CD8-positive, alpha-beta memory T cell (primary cell): ENCODE data around the gene TGM2. TPM values are rescaled to one million over a fixed set of nuclear protein-coding genes. Genes with fewer than 3 reads are reported as not detected.

Experiments
- CTCF ChIA-PET: fragments of 350-600 bp; sonication (Branson Sonifier 250); formaldehyde crosslinking; loops from one replicate; lab custom pipeline; 2021; ENCODE audit warnings: antibody characterized with exemption; lab: Charles Lee
- POLR2A ChIA-PET: fragments of 350-600 bp; sonication (Branson Sonifier 250); formaldehyde crosslinking; loops from one replicate; lab custom pipeline; 2021; ENCODE audit warnings: antibody characterized with exemption; lab: Charles Lee
- DNase-seq, 5 donors: peaks; one replicate each; pipeline versions ENCODE4 v3.0.0 to v3.0.0-alpha.2; 2020 to 2022; ENCODE audit warnings: mixed read lengths in 1 of 5
- H3K27ac ChIP-seq: one replicate; pipeline ENCODE4 v1.7.0; 2013; ENCODE audit warnings: low read depth, mild to moderate bottlenecking, low read length, moderate library complexity
- H3K27me3 ChIP-seq: 2 replicates; pipeline ENCODE4 v1.7.0; 2013; ENCODE audit warnings: low read length, mild to moderate bottlenecking; ENCODE audit not compliant: insufficient read depth, poor library complexity, severe bottlenecking
- H3K36me3 ChIP-seq: 2 replicates; pipeline ENCODE4 v1.7.0; 2013; ENCODE audit warnings: mild to moderate bottlenecking, low read length, moderate library complexity; ENCODE audit not compliant: insufficient read depth
- H3K4me1 ChIP-seq: 2 replicates; pipeline ENCODE4 v1.7.0; 2013; ENCODE audit warnings: mild to moderate bottlenecking, low read length, moderate library complexity; ENCODE audit not compliant: insufficient read depth
- H3K4me3 ChIP-seq: 2 replicates; pipeline ENCODE4 v1.7.0; 2013; ENCODE audit warnings: mild to moderate bottlenecking, low read length
- H3K9me3 ChIP-seq: 2 replicates; pipeline ENCODE4 v1.7.0; 2013; ENCODE audit warnings: mild to moderate bottlenecking, low read length
- H3K27ac Mint-ChIP-seq, 8 donors: one replicate each; pipeline ENCODE4 v1.8.0; 2020 to 2021; ENCODE audit warnings: mixed read lengths in 8 of 8, mild to moderate bottlenecking in 6 of 8, inconsistent platforms in 3 of 8, moderate library complexity in 3 of 8
- H3K27me3 Mint-ChIP-seq, 2 donors: one replicate each; pipeline ENCODE4 v1.8.0; 2020 to 2021; ENCODE audit warnings: mixed read lengths in 2 of 2, mild to moderate bottlenecking in 1 of 2, moderate library complexity in 1 of 2
- H3K36me3 Mint-ChIP-seq, 3 donors: one replicate each; pipeline ENCODE4 v1.8.0; 2020 to 2021; ENCODE audit warnings: mixed read lengths in 3 of 3, inconsistent platforms in 1 of 3, mild to moderate bottlenecking in 1 of 3
- H3K4me1 Mint-ChIP-seq, 3 donors: one replicate each; pipeline ENCODE4 v1.8.0; 2020 to 2021; ENCODE audit warnings: mixed read lengths in 3 of 3, inconsistent platforms in 1 of 3, mild to moderate bottlenecking in 1 of 3
- H3K4me3 Mint-ChIP-seq, 7 donors: one replicate each; pipeline ENCODE4 v1.8.0; 2020 to 2021; ENCODE audit warnings: mixed read lengths in 7 of 7, mild to moderate bottlenecking in 6 of 7, moderate library complexity in 4 of 7, inconsistent platforms in 2 of 7
- H3K9me3 Mint-ChIP-seq, 5 donors: one replicate each; pipeline ENCODE4 v1.8.0; 2020 to 2022; ENCODE audit warnings: mixed read lengths in 5 of 5, mild to moderate bottlenecking in 3 of 5, moderate library complexity in 2 of 5, inconsistent platforms in 1 of 5
- polyA plus RNA-seq: library from polyadenylated mRNA; unstranded; fragments of 300-500 nt; fragmentation: Illumina TruSeq; gene quantifications from one replicate; pipeline ENCODE4 v1.2.3, GENCODE V29; 2021
- total RNA-seq, 2 experiments: library from RNA; stranded (reverse); gene quantifications; one replicate each; pipeline ENCODE4 v1.2.3, GENCODE V29; 2021

Gene TGM2
- total and polyA plus RNA-seq, 3 experiments from 2014 or later = not detected

DNA sequence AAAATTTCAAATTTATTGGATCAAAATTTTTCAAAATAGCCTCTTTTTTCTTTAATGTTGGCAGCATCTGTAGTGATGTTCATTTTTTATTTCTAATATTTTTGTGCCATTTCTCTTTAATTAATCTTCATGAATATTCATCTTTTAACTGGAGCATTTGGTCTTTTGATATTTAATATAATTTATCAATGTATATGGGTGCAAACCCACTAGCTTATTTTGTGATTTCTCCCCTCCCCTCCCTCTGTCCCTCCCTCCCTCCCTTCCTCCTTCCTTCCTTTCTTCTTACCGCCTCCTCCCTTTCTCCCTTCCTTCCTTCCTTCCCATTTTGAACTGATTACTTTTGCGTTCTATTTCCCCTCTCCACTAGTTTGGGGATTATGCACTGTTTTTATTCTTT lies 49.2 kb downstream of the TGM2 start:
- ChIA-PET POLR2A (no interaction called here), CTCF (no interaction called here)
- Mint-ChIP-seq H3K4me1 (no peaks in the 10 kb centered on the region), H3K27me3 (no peaks in the 10 kb centered on the region), H3K9me3 (no peaks in the 10 kb centered on the region), H3K27ac (no peak overlapping the region), H3K36me3 (no peaks in the 10 kb centered on the region), H3K4me3 (no peak overlapping the region)
- no peak for DNase-seq
- Histone ChIP-seq H3K27me3 (no peaks in the 10 kb centered on the region), H3K4me1 (no peaks in the 10 kb centered on the region), H3K9me3 (no peaks in the 10 kb centered on the region), H3K4me3 (no peak overlapping the region), H3K27ac (no peak overlapping the region), H3K36me3 (no peaks in the 10 kb centered on the region)

DNA sequence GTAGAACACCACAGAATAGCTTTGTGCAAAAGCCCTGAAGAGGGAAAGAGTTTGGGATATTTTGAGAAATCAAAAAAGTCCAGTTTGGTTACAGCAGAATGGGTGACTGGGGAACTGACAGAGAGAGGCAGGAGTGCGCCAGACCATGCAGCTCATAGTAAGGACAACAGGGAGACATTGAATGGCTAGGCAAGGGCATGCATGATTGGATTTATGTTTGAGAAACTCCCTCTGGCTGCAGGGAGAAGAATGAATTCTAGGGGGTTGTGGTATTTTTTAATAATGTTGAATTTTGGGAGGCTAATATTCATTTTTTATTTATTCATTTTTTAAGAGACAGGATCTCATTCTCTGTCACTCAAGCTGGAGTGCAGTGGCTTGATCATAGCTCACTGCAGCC lies 49.9 kb downstream of the TGM2 start:
- Histone ChIP-seq H3K36me3 (no peaks in the 10 kb centered on the region), H3K27me3 (no peaks in the 10 kb centered on the region), H3K4me3 (no peak overlapping the region), H3K9me3 (no peaks in the 10 kb centered on the region), H3K27ac (no peak overlapping the region), H3K4me1 (no peaks in the 10 kb centered on the region)
- Mint-ChIP-seq H3K27ac (no peak overlapping the region), H3K36me3 (no peaks in the 10 kb centered on the region), H3K9me3 (no peaks in the 10 kb centered on the region), H3K4me3 (no peak overlapping the region), H3K27me3 (no peaks in the 10 kb centered on the region), H3K4me1 (no peaks in the 10 kb centered on the region)
- DNase-seq = no peak
- ChIA-PET POLR2A (no interaction called here), CTCF (no interaction called here)

DNA sequence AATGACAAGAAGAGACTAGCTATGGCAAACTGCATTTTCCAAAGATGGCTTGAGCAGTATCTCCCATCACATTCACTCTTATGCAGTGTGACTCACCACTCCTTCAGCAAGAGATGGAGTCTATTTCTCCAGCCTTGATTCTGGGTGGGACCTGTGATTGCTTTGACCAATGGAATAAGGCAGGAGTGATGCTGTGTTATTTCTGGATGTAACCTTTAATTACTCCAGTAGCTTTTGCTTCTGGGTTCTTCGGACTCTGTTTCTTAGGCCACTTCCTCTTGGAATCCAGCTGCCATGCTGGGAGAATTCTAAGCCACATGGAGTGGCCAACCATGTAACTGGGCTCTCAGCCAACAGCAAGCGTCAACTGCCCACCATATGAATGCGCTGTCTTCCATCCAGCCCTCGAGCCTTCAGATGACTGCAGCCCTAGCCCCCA lies 50.7 kb downstream of the TGM2 start:
- Mint-ChIP-seq H3K9me3 (no peaks in the 10 kb centered on the region), H3K27me3 (no peaks in the 10 kb centered on the region)
- no peak for DNase-seq

DNA sequence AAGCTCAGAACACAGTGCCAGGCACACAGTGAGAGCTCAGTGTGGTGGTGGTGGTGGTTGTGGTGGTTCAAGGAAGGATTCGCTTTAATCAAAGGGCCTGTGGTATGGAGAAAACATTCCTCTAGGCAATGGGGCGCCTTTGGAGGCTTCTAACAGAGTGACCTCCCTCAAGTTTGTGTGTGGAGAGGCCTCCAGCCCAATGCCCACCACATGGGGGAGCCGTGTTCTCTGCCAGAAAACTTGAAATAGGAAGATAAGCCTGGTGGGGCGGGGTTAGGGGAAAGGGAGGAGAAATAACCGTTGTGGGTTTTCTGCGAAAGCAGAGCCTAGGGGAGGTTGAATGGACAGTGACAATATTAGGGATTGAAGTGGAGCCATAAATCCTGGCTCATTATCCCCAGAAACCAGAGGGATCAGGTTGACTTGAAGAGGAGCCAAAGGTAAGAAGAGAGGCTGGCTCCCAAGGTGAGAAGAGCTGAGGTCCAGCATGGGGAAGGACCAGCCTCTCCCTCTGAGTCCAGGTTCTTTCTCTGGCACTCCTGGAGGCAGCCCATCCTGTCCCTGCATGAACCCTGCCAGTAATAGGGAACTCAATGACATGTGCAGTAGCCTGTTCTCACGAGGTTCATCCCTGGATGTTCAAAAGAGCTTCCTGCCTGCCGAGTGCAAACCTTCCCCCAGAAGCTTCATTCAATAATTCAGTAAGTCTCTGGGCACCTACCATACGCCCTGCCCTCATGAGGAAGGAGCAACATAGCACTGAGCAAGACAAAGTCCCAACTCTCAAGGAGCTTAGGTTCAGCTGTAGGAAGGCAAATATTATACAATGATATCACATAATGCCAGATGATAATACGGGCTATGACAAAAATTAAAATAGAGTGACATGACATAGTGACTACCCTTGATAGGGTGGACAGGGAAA lies 51.4 kb downstream of the TGM2 start:
- Mint-ChIP-seq H3K27ac (peak overlapping the region in 2 of 8 donors; percentile 22 to 52), H3K9me3 (no peaks in the 10 kb centered on the region), H3K4me3 (no peak overlapping the region), H3K4me1 (no peaks in the 10 kb centered on the region), H3K27me3 (no peaks in the 10 kb centered on the region), H3K36me3 (no peaks in the 10 kb centered on the region)
- Histone ChIP-seq H3K4me1 (no peaks in the 10 kb centered on the region), H3K9me3 (no peaks in the 10 kb centered on the region), H3K27ac (no peak overlapping the region), H3K27me3 (no peaks in the 10 kb centered on the region), H3K36me3 (no peaks in the 10 kb centered on the region), H3K4me3 (no peak overlapping the region)
- ChIA-PET POLR2A (no interaction called here), CTCF (interaction anchor here (1.0 to 1.3 kb wide), 3 partner anchors 47 to 108 kb away, joined by 3 to 4 read pairs (median 4); no protein-coding TSS in a partner anchor)
- DNase-seq = no peak

More for the DNA sequence above, 50.7 kb downstream of the TGM2 start:
- no peaks in the 10 kb centered on the region for H3K27me3 ChIP-seq
- Mint-ChIP-seq H3K36me3 (no peaks in the 10 kb centered on the region), H3K27ac (no peak overlapping the region), H3K4me1 (no peaks in the 10 kb centered on the region), H3K4me3 (no peak overlapping the region)
- H3K4me3 ChIP-seq = no peak overlapping the region
- POLR2A ChIA-PET = no interaction called here
- no peaks in the 10 kb centered on the region for H3K4me1 ChIP-seq
- H3K27ac ChIP-seq = no peak overlapping the region
- CTCF ChIA-PET = interaction anchor here (1.1 to 1.3 kb wide), 2 partner anchors 46 to 57 kb away, joined by 3 to 4 read pairs; no protein-coding TSS in a partner anchor
- no peaks in the 10 kb centered on the region for H3K9me3 ChIP-seq
- no peaks in the 10 kb centered on the region for H3K36me3 ChIP-seq

DNA sequence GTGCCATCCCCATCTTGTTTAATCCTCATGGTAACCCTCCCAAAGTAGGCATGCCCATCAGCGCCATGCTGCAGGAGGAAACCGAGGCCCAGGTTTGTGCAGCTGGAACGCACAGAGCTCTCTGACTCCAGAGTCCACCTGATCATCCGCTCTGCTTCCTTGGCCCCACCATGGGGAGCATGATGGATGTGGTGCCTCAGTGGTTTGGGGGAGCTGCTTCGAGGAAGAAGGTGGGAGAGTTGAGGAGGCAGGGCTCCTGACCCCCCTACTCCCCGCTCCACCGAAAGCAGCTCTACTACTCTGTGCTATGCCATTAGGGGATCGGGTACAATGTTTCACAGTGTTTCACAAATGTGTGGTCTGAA lies 52.2 kb downstream of the TGM2 start:
- DNase-seq = no peak

DNA sequence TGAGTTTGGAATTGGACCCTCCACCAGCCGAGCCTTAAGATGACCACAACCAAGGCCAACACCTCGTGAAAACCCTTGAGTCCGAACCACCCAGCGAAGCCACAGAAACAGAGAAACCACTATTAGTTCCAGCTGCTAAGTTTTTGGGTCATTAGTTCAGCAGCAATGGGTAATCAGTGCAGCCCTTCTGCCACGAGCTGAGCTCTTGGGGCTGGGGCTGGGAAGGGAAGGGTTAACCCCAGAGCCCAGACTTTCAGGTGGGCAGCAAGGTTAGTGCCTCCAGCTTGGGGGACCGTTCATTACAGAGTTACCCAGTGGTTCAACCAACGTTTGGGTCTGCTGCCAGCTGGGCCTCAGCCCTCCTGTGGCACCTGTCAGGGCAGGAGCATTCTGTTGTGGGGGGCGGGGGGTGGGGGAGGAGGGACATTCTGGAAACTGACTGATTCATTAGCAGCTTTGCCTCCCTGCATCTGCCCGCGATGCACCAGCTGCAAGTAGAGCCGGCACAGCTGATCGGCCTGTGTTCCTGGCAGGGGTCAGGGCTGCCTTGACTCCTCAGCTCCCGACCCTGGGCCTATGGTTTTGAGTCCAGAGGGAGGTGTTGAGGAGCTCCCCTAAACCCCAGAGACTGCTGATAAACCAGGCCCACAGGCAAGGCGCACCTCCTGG lies 52.7 kb downstream of the TGM2 start:
- Mint-ChIP-seq H3K27me3 (no peaks in the 10 kb centered on the region), H3K4me1 (no peaks in the 10 kb centered on the region), H3K9me3 (no peaks in the 10 kb centered on the region), H3K36me3 (no peaks in the 10 kb centered on the region), H3K27ac (no peak overlapping the region), H3K4me3 (no peak overlapping the region)
- H3K4me1 ChIP-seq = no peaks in the 10 kb centered on the region
- DNase-seq = no peak
- CTCF ChIA-PET = interaction anchor here (1.0 kb wide), 1 partner anchor 109 kb away, joined by 4 read pairs; no protein-coding TSS in a partner anchor
- no peak overlapping the region for H3K4me3 ChIP-seq
- no peaks in the 10 kb centered on the region for H3K9me3 ChIP-seq
- no peak overlapping the region for H3K27ac ChIP-seq
- POLR2A ChIA-PET = no interaction called here
- no peaks in the 10 kb centered on the region for H3K27me3 ChIP-seq
- H3K36me3 ChIP-seq = no peaks in the 10 kb centered on the region

More for the DNA sequence above, 52.2 kb downstream of the TGM2 start:
- Histone ChIP-seq H3K4me1 (no peaks in the 10 kb centered on the region), H3K27ac (no peak overlapping the region), H3K36me3 (no peaks in the 10 kb centered on the region), H3K4me3 (no peak overlapping the region), H3K9me3 (no peaks in the 10 kb centered on the region), H3K27me3 (no peaks in the 10 kb centered on the region)
- Mint-ChIP-seq H3K4me1 (no peaks in the 10 kb centered on the region), H3K4me3 (no peak overlapping the region), H3K9me3 (no peaks in the 10 kb centered on the region), H3K27me3 (no peaks in the 10 kb centered on the region), H3K27ac (no peak overlapping the region), H3K36me3 (no peaks in the 10 kb centered on the region)
- ChIA-PET CTCF (interaction anchor here (1.0 to 1.3 kb wide), 2 partner anchors 48 to 109 kb away, joined by 3 to 4 read pairs; no protein-coding TSS in a partner anchor), POLR2A (no interaction called here)

DNA sequence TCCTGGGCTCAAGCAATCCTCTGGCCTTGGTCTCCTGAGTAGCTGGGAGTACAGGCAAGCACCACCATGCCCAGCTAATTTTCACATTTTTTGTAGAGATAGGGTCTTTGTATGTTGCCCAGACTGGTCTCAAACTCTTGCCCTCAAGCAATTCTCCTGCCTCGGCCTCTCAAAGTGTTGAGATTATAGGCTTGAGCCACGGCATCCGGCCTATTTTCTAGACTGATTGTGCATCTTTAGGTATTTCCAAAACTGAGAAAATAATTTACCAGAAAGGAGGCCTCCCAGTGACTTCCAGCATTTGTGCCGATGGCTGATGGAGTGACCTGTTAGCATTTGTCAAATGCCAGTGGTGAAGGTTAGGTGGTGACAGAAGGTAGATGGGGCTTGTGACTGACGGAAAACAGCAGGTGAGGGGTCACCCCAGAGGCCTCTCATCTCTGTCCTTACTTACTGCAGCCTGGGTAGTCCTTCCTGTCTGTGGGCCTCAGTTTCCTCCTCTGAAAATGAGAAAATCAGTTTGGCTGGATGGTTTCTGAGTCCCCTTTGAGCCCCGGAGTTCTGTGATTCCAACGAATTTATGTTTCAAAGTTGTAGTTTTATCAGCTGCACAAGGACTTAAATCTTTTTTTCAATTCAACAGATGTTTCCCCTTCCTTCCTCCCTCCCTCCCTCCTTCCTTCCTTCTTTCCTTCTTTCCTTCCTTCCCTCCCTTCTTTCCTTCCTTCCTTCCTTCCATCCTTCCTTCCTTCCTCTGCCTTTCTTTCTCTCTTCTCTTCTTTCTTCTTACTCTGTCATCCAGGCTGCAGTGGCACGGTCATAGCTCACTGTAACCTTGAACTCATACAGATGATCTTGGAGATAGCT lies 53.5 kb downstream of the TGM2 start:
- Mint-ChIP-seq H3K4me1 (no peaks in the 10 kb centered on the region), H3K36me3 (no peaks in the 10 kb centered on the region), H3K9me3 (no peaks in the 10 kb centered on the region), H3K27ac (peak overlapping the region in 1 of 8 donors; percentile 21), H3K27me3 (no peaks in the 10 kb centered on the region), H3K4me3 (no peak overlapping the region)
- no peaks in the 10 kb centered on the region for H3K4me1 ChIP-seq
- no peak for DNase-seq
- no peak overlapping the region for H3K27ac ChIP-seq
- no peaks in the 10 kb centered on the region for H3K27me3 ChIP-seq
- H3K4me3 ChIP-seq = no peak overlapping the region
- H3K9me3 ChIP-seq = no peaks in the 10 kb centered on the region
- H3K36me3 ChIP-seq = no peaks in the 10 kb centered on the region
- CTCF ChIA-PET = no interaction called here
- POLR2A ChIA-PET = no interaction called here
